Kidney epithelial cell (primary cell): ENCODE results near the gene REXO4. TPM values are rescaled to one million over a fixed set of nuclear protein-coding genes. Genes with fewer than 3 reads are reported as not detected.
"Not testable (repeated sequence)": the region's sequence is repeated elsewhere in the genome, so short reads cannot be mapped to it uniquely, and the experiment has no call there.

Experiments
- DNase-seq: peaks from one replicate; pipeline ENCODE4 v3.0.0-alpha.2; 2010; ENCODE audit warnings: low read depth
- H3K27me3 ChIP-seq: 2 replicates; pipeline ENCODE4 v1.6.0; 2011; ENCODE audit warnings: low read length; ENCODE audit not compliant: control insufficient read depth, insufficient read depth
- H3K36me3 ChIP-seq: 2 replicates; pipeline ENCODE4 v1.5.1; 2011; ENCODE audit warnings: low read length; ENCODE audit not compliant: control insufficient read depth, insufficient read depth
- H3K4me3 ChIP-seq: 2 replicates; pipeline ENCODE4 v1.5.1; 2011; ENCODE audit warnings: low read depth, mild to moderate bottlenecking, control low read depth, low read length
- CTCF ChIP-seq: IDR thresholded peaks from 2 replicates; pipeline ENCODE4 v1.5.1; 2011; ENCODE audit warnings: mild to moderate bottlenecking, moderate library complexity, low read length, control low read depth, inconsistent platforms; ENCODE audit not compliant: insufficient read depth, poor library complexity, severe bottlenecking
- total RNA-seq: library from RNA; depleted of rRNA; stranded (reverse); fragments of >200 nt; gene quantifications from 2 replicates; pipeline ENCODE4 v1.2.3, GENCODE V29; 2015

Gene REXO4
- total RNA-seq, 1 donor from 2014 or later: 23.1 TPM

DNA sequence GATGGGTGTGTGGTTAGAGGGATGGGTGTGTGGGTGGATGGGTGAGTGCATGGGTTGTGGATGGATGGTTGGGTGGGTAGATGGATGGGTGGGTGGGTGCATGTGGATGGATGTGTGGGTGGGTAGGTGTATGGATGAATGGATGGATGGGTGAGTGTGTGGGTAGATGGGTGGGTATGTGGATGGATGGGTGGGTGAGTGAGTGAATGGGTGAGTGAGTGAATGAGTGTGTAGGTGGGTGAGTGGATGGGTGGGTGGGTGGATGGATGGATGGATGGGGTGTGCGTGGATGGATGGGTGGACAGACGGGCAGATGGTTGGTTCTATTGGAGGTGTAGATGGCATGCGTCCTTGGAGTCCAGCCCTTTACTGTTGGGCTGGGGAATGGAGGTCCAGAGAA is 24.4 kb downstream of the REXO4 start:
- H3K27me3 ChIP-seq: peaks cover 45% of the 10 kb centered on the region
- no peak for TF ChIP-seq CTCF
- H3K36me3 ChIP-seq: no peaks in the 10 kb centered on the region
- DNase-seq: no peak
- H3K4me3 ChIP-seq: no peak overlapping the region

GRCh38 chr9:133392308-133392707 is 25.5 kb downstream of the REXO4 start:
- H3K36me3 ChIP-seq, H3K4me3 ChIP-seq, DNase-seq: not testable (repeated sequence)
- H3K27me3 ChIP-seq: peaks cover 38% of the 10 kb centered on the region

DNA sequence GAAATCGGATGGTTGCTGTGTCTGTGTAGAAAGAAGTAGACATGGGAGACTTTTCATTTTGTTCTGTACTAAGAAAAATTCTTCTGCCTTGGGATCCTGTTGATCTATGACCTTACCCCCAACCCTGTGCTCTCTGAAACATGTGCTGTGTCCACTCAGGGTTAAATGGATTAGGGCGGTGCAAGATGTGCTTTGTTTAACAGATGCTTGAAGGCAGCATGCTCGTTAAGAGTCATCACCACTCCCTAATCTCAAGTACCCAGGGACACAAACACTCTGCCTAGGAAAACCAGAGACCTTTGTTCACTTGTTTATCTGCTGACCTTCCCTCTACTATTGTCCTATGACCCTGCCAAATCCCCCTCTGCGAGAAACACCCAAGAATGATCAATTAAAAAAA is 26.4 kb downstream of the REXO4 start:
- peaks cover 31% of the 10 kb centered on the region for H3K27me3 ChIP-seq
- not testable (repeated sequence) for DNase-seq

DNA sequence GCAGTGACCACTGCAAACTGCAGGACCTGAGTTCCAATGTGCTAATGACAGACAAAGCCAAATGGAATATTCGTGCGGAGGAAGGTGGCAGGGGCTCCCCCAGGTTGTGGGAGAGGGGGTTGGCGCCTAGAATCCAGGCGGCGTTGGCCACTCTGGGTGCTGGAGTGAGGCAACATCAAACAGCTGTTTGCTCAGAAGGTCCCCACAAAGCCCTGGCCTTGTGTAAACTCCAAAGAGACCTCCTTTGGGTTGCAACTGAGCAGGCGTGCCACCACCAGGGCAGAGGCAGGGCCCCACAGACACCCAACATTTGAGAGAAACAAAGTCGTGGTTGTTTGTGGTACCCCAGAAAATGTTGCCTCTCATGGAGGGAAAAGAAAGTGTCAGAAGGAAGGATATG is 27.1 kb downstream of the REXO4 start:
- no peaks in the 10 kb centered on the region for H3K36me3 ChIP-seq
- DNase-seq: no peak
- no peak overlapping the region for H3K4me3 ChIP-seq
- peaks cover 28% of the 10 kb centered on the region for H3K27me3 ChIP-seq
- no peak for TF ChIP-seq CTCF

More for the DNA sequence above, 26.4 kb downstream of the REXO4 start:
- not testable (repeated sequence) for H3K36me3 ChIP-seq, H3K4me3 ChIP-seq

GRCh38 chr9:133389562-133389961 is 28.2 kb downstream of the REXO4 start:
- no peaks in the 10 kb centered on the region for H3K36me3 ChIP-seq
- no peak for DNase-seq

GRCh38 chr9:133389025-133389557 is 28.7 kb downstream of the REXO4 start:
- TF ChIP-seq CTCF: no peak
- no peak for DNase-seq

More at GRCh38 chr9:133389562-133389961, 28.2 kb downstream of the REXO4 start:
- no peak for TF ChIP-seq CTCF
- Histone ChIP-seq H3K4me3 (no peak overlapping the region), H3K27me3 (peaks cover 17% of the 10 kb centered on the region)

GRCh38 chr9:133387680-133388079 is 30.1 kb downstream of the REXO4 start:
- no peak for DNase-seq
- H3K36me3 ChIP-seq: no peaks in the 10 kb centered on the region
- no peak overlapping the region for H3K4me3 ChIP-seq
- no peak for TF ChIP-seq CTCF
- H3K27me3 ChIP-seq: peaks cover 4% of the 10 kb centered on the region

More at GRCh38 chr9:133389025-133389557, 28.7 kb downstream of the REXO4 start:
- no peak overlapping the region for H3K4me3 ChIP-seq
- H3K36me3 ChIP-seq: no peaks in the 10 kb centered on the region
- H3K27me3 ChIP-seq: peaks cover 12% of the 10 kb centered on the region
